HCT116 (cell line): ENCODE measurements around the gene MCC. TPM values are rescaled to one million over a fixed set of nuclear protein-coding genes. Genes with fewer than 3 reads are reported as not detected.

Source experiments
- ATAC-seq: fragments of 200-7000 bp; cut with Tn5 transposase; 2 replicates; pipeline ENCODE4 v1.9.1; 2020; ENCODE audit warnings: mild to moderate bottlenecking, moderate library complexity
- BruUV-seq: library from RNA; stranded (reverse); fragments of 400-500 nt; replicated peaks from 2 replicates; lab custom pipeline; 2021; lab: Mats Ljungman, UMichigan
- CTCF ChIA-PET: fragments of 300-600 bp; sonication (Branson Sonifier 250); formaldehyde crosslinking; loops from one replicate; lab custom pipeline; 2021; ENCODE audit warnings: antibody characterized with exemption; lab: Charles Lee
- POLR2A ChIA-PET: fragments of 300-600, 350-600 bp; sonication (Branson Sonifier 250); formaldehyde crosslinking; loops from one replicate; lab custom pipeline; 2021; ENCODE audit warnings: antibody characterized with exemption; lab: Charles Lee
- RAD21 ChIA-PET, 2 experiments: fragments of 300-600 bp; sonication (Branson Sonifier 250); formaldehyde crosslinking; loops; one replicate each; lab custom pipeline; 2023; ENCODE audit warnings: low total read pairs in 2 of 2; ENCODE audit not compliant: uncharacterized antibody in 2 of 2, unreplicated experiment in 2 of 2, low non-redundant PET in 1 of 2; lab: Charles Lee
- DNase-seq: peaks from one replicate; pipeline ENCODE4 v3.0.0-alpha.2; 2010; ENCODE audit warnings: low read depth, low spot score
- H2AFZ ChIP-seq: fragments of 200-600 bp; shearing (Covaris generic), sonication (generic); 2 replicates; pipeline ENCODE4 v1.6.1; 2017; ENCODE audit warnings: low read depth, mixed run types, mixed read lengths, antibody characterized with exemption, low read length; ENCODE audit not compliant: poor library complexity, severe bottlenecking
- H3K27ac ChIP-seq: 2 replicates; pipeline ENCODE4 v1.5.1; 2012; ENCODE audit warnings: low read depth, low read length
- H3K27me3 ChIP-seq: fragments of 200-600 bp; sonication (generic); 2 replicates; pipeline ENCODE4 v1.6.1; 2016; ENCODE audit warnings: mixed run types, low read length, mixed read lengths; ENCODE audit not compliant: insufficient read depth
- H3K36me3 ChIP-seq, 2 experiments: fragments of 200-500 bp in 1 of 2; fragments of 200-600 bp in 1 of 2; sonication (Bioruptor generic) in 1 of 2; sonication (generic) in 1 of 2; 2 replicates each; pipeline versions ENCODE4 v1.5.1 to v1.6.1; 2014 to 2016; ENCODE audit warnings: low read length in 2 of 2, inconsistent platforms in 1 of 2, mixed read lengths in 1 of 2, mixed run types in 1 of 2; ENCODE audit not compliant: insufficient read depth in 2 of 2, control insufficient read depth in 1 of 2
- H3K4me1 ChIP-seq, 2 experiments: fragments of 200-600 bp in 1 of 2; sonication (generic) in 1 of 2; 2 replicates each; pipeline versions ENCODE4 v1.5.1 to v1.6.1; 2012 to 2017; ENCODE audit warnings: low read length in 2 of 2, inconsistent platforms in 1 of 2, mild to moderate bottlenecking in 1 of 2, mixed read lengths in 1 of 2, mixed run types in 1 of 2, moderate library complexity in 1 of 2; ENCODE audit not compliant: insufficient read depth in 2 of 2, control insufficient read depth in 1 of 2
- H3K4me2 ChIP-seq: fragments of 200-600 bp; sonication (generic); 2 replicates; pipeline ENCODE4 v1.6.1; 2017; ENCODE audit warnings: mixed run types, low read length, mixed read lengths
- H3K4me3 ChIP-seq, 2 experiments: fragments of 200-600 bp in 1 of 2; sonication (generic) in 1 of 2; replicated peaks in 1 of 2; 2 replicates each; pipeline ENCODE4 v1.5.1; 2011 to 2016; ENCODE audit warnings: low read length in 2 of 2, control low read depth in 1 of 2, low read depth in 1 of 2, mild to moderate bottlenecking in 1 of 2, mixed read lengths in 1 of 2, mixed run types in 1 of 2
- H3K79me2 ChIP-seq: fragments of 200-600 bp; sonication (generic); 2 replicates; pipeline ENCODE4 v1.6.1; 2017; ENCODE audit warnings: mild to moderate bottlenecking, mixed run types, low read length, moderate library complexity, mixed read lengths; ENCODE audit not compliant: insufficient read depth
- H3K9ac ChIP-seq: fragments of 200-600 bp; sonication (generic); 2 replicates; pipeline ENCODE4 v1.6.1; 2016; ENCODE audit warnings: low read length, mixed read lengths
- H3K9me2 ChIP-seq: fragments of 200-600 bp; sonication (generic), shearing (Covaris generic); 2 replicates; pipeline ENCODE4 v1.6.1; 2017; ENCODE audit warnings: mixed run types, mild to moderate bottlenecking, moderate library complexity; ENCODE audit not compliant: insufficient read depth
- H3K9me3 ChIP-seq, 2 experiments: fragments of 200-500 bp in 1 of 2; fragments of 200-600 bp in 1 of 2; sonication (Bioruptor generic) in 1 of 2; sonication (generic) in 1 of 2; 2 replicates each; pipeline ENCODE4 v1.6.1; 2014 to 2017; ENCODE audit warnings: low read length in 2 of 2, mixed read lengths in 2 of 2, inconsistent platforms in 1 of 2, low read depth in 1 of 2, mild to moderate bottlenecking in 1 of 2, mixed run types in 1 of 2, moderate library complexity in 1 of 2; ENCODE audit not compliant: control insufficient read depth in 1 of 2, insufficient read depth in 1 of 2
- H4K20me1 ChIP-seq: fragments of 200-600 bp; sonication (generic), shearing (Covaris generic); 2 replicates; pipeline ENCODE4 v1.6.1; 2017; ENCODE audit warnings: mixed run types, mild to moderate bottlenecking, moderate library complexity; ENCODE audit not compliant: insufficient read depth
- CTCF ChIP-seq, 3 experiments: fragments of 200-600 bp in 1 of 3; sonication (generic) in 1 of 3; IDR thresholded peaks in 2 of 3; conservative IDR thresholded peaks in 1 of 3; 2 replicates each; pipeline ENCODE4 v1.5.1; 2012 to 2017; ENCODE audit warnings: low read depth in 2 of 3, low read length in 2 of 3, antibody characterized with exemption in 1 of 3, borderline replicate concordance in 1 of 3, control low read depth in 1 of 3, mild to moderate bottlenecking in 1 of 3, mixed read lengths in 1 of 3, mixed run types in 1 of 3, moderate library complexity in 1 of 3; ENCODE audit not compliant: insufficient read depth in 1 of 3
- ELF1 ChIP-seq: IDR thresholded peaks from 2 replicates; pipeline ENCODE4 v1.6.1; 2012; ENCODE audit warnings: low read depth, borderline replicate concordance
- EZH2phosphoT487 ChIP-seq: fragments of 200-600 bp; IDR thresholded peaks from 2 replicates; pipeline ENCODE4 v1.6.1; 2018; ENCODE audit warnings: antibody characterized with exemption, borderline replicate concordance
- FOSL1 ChIP-seq: IDR thresholded peaks from 2 replicates; pipeline ENCODE4 v1.6.1; 2012; ENCODE audit warnings: low read depth
- POLR2A ChIP-seq: IDR thresholded peaks from 2 replicates; pipeline ENCODE4 v1.7.0; 2011; ENCODE audit warnings: borderline replicate concordance; ENCODE audit not compliant: insufficient read depth, insufficient read length; ENCODE audit errors: extremely low read depth
- SP1 ChIP-seq: IDR thresholded peaks from 2 replicates; pipeline ENCODE4 v1.6.1; 2012; ENCODE audit warnings: low read depth
- SRF ChIP-seq: IDR thresholded peaks from 2 replicates; pipeline ENCODE4 v1.6.1; 2012; ENCODE audit warnings: low read depth
- YY1 ChIP-seq: IDR thresholded peaks from 2 replicates; pipeline ENCODE4 v1.6.1; 2011; ENCODE audit warnings: low read length, low read depth, moderate library complexity, mild to moderate bottlenecking; ENCODE audit not compliant: insufficient replicate concordance; ENCODE audit errors: extremely low read depth
- ZFX ChIP-seq: fragments of 450-650 bp; IDR thresholded peaks from 2 replicates; pipeline ENCODE4 v1.6.1; 2017
- ZNF274 ChIP-seq: fragments of 200-500 bp; sonication (Bioruptor generic); IDR thresholded peaks from 2 replicates; pipeline ENCODE4 v1.6.1; 2014; ENCODE audit warnings: mild to moderate bottlenecking, low read depth, low read length, inconsistent platforms
- intact Hi-C: fragments of 100-400 bp; cut with micrococcal nuclease; formaldehyde crosslinking; loops from 2 replicates; pipeline ENCODE4 v1.10.0; 2022
- total RNA-seq: library from RNA; stranded (reverse); gene quantifications from one replicate; pipeline ENCODE4 v1.2.1, GENCODE V29; 2021; ENCODE audit not compliant: unreplicated experiment
- TF ChIP-seq, protein P1 (sequence below): IDR thresholded peaks from 2 replicates; pipeline ENCODE4 v1.6.1; 2012

Gene MCC
- total RNA-seq, 1 experiment from 2014 or later, result 20.1 TPM

- Histone ChIP-seq H2AFZ (no peak overlapping the region), H3K4me3 (no peak overlapping the region), H3K79me2 (no peaks in the 10 kb centered on the region; the same call in 1 of the 2 replicates), H3K9me2 (no peaks in the 10 kb centered on the region), H3K9ac (no peak overlapping the region), H3K27me3 (no peaks in the 10 kb centered on the region), H3K27ac (no peak overlapping the region), H3K4me2 (no peak overlapping the region), H3K9me3 (no peaks in the 10 kb centered on the region), H3K36me3 (no peaks in the 10 kb centered on the region), H3K4me1 (no peaks in the 10 kb centered on the region), H4K20me1 (no peaks in the 10 kb centered on the region)
- intact Hi-C loops, result no loop called here
- CTCF ChIA-PET, result no interaction called here
- BruUV-seq, result no TSS peak
- no peak for DNase-seq
- RAD21 ChIA-PET, result no interaction called here
- TF ChIP-seq ZNF274 (no peak), FOSL1 (no peak), ZFX (no peak), EZH2phosphoT487 (no peak), POLR2A (no peak), SP1 (no peak), ELF1 (no peak), SRF (no peak), YY1 (no peak), CTCF (IDR thresholded peaks at IDR 0.05 in 2 of 3, conservative IDR thresholded peaks at IDR 0.05 in 1 of 3; ENCODE audit: borderline replicate concordance in 1 of 3, insufficient read depth in 1 of 3, low read depth in 2 of 3, low read length in 2 of 3) (no peak)
- TF ChIP-seq, protein P1, sequence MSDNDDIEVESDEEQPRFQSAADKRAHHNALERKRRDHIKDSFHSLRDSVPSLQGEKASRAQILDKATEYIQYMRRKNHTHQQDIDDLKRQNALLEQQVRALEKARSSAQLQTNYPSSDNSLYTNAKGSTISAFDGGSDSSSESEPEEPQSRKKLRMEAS, result no peak
- TF ChIP-seq, all 23 proteins: peak for 0
- POLR2A ChIA-PET, result no interaction called here
- no peak for ATAC-seq
Measured at GRCh38 chr5:113110117-113110516, 378.1 kb downstream of the MCC start.
